GM19023 (cell line): ENCODE measurements around the gene ABLIM1.

Source experiments
- ATAC-seq: cut with Tn5 transposase; IDR thresholded peaks from one replicate; pipeline ENCODE4 v1.9.1; 2021; ENCODE audit warnings: mild to moderate bottlenecking, moderate library complexity; ENCODE audit not compliant: unreplicated experiment

The ABLIM1 gene

GRCh38 chr10:114550756-114551635, 107.1 kb downstream of the ABLIM1 start:
- ATAC-seq: no peak

GRCh38 chr10:114548662-114549061, 109.4 kb downstream of the ABLIM1 start:
- no peak for ATAC-seq

GRCh38 chr10:114547514-114547913, 110.6 kb downstream of the ABLIM1 start:
- ATAC-seq: no peak

GRCh38 chr10:114547056-114547455, 111.0 kb downstream of the ABLIM1 start:
- ATAC-seq: no peak

- no peak for ATAC-seq
Measured at GRCh38 chr10:114545819-114546218, 112.3 kb downstream of the ABLIM1 start.

- no peak for ATAC-seq
Measured at GRCh38 chr10:114545071-114545470, 113.0 kb downstream of the ABLIM1 start.

GRCh38 chr10:114544045-114544659, 113.9 kb downstream of the ABLIM1 start:
- ATAC-seq: peak; percentile 93

- ATAC-seq: no peak
Measured at GRCh38 chr10:114543456-114543855, 114.6 kb downstream of the ABLIM1 start.

GRCh38 chr10:114542373-114542772, 115.7 kb downstream of the ABLIM1 start:
- no peak for ATAC-seq

- ATAC-seq: no peak
Measured at GRCh38 chr10:114541797-114542160, 116.3 kb downstream of the ABLIM1 start.

GRCh38 chr10:114541081-114541796, 116.8 kb downstream of the ABLIM1 start:
- ATAC-seq: no peak

GRCh38 chr10:114540236-114540635, 117.8 kb downstream of the ABLIM1 start:
- no peak for ATAC-seq

GRCh38 chr10:114539623-114540022, 118.5 kb downstream of the ABLIM1 start:
- ATAC-seq: no peak

- ATAC-seq: no peak
Measured at GRCh38 chr10:114538181-114538906, 119.7 kb downstream of the ABLIM1 start.

GRCh38 chr10:114537736-114538135, 120.3 kb downstream of the ABLIM1 start:
- no peak for ATAC-seq

- no peak for ATAC-seq
Measured at GRCh38 chr10:114534571-114534981, 123.5 kb downstream of the ABLIM1 start.

GRCh38 chr10:114532226-114532625, 125.8 kb downstream of the ABLIM1 start:
- no peak for ATAC-seq

GRCh38 chr10:114526504-114527238, 131.4 kb downstream of the ABLIM1 start:
- peak; percentile 98 for ATAC-seq

- ATAC-seq: peak; percentile 36
Measured at GRCh38 chr10:114526126-114526503, 132.0 kb downstream of the ABLIM1 start.

- no peak for ATAC-seq
Measured at GRCh38 chr10:114525368-114525949, 132.6 kb downstream of the ABLIM1 start.
